ENCODE data around the gene LRFN3. TPM values are rescaled to one million over a fixed set of nuclear protein-coding genes. Genes with fewer than 3 reads are reported as not detected.

The LRFN3 gene
- total RNA-seq, 1 donor from 2014 or later = 14.4 TPM

- Histone ChIP-seq H3K4me3 (ENCODE audit: low read depth, low read length) (no peak overlapping the region), H3K27me3 (ENCODE audit: control insufficient read depth, insufficient read depth, low read length) (no peaks in the 10 kb centered on the region), H3K36me3 (ENCODE audit: control insufficient read depth, insufficient read depth, low read length) (no peaks in the 10 kb centered on the region)
- no peak for TF ChIP-seq CTCF (IDR thresholded peaks at IDR 0.05; ENCODE audit: insufficient read depth, low read length, poor library complexity, severe bottlenecking)
- DNase-seq (ENCODE audit: low read depth) = no peak
These were observed 31.7 kb upstream of the LRFN3 start for GRCh38 chr19:35904311-35905068.

- DNase-seq (ENCODE audit: low read depth) = no peak
- Histone ChIP-seq H3K36me3 (ENCODE audit: control insufficient read depth, insufficient read depth, low read length) (no peaks in the 10 kb centered on the region), H3K4me3 (ENCODE audit: low read depth, low read length) (no peak overlapping the region), H3K27me3 (ENCODE audit: control insufficient read depth, insufficient read depth, low read length) (no peaks in the 10 kb centered on the region)
- no peak for TF ChIP-seq CTCF (IDR thresholded peaks at IDR 0.05; ENCODE audit: insufficient read depth, low read length, poor library complexity, severe bottlenecking)
These were observed 30.9 kb upstream of the LRFN3 start for GRCh38 chr19:35905178-35905727.

- no peaks in the 10 kb centered on the region for H3K36me3 ChIP-seq (ENCODE audit: control insufficient read depth, insufficient read depth, low read length)
- H3K27me3 ChIP-seq (ENCODE audit: control insufficient read depth, insufficient read depth, low read length) = no peaks in the 10 kb centered on the region
- no peak for TF ChIP-seq CTCF (IDR thresholded peaks at IDR 0.05; ENCODE audit: insufficient read depth, low read length, poor library complexity, severe bottlenecking)
- no peak overlapping the region for H3K4me3 ChIP-seq (ENCODE audit: low read depth, low read length)
- no peak for DNase-seq (ENCODE audit: low read depth)
These were observed 28.8 kb upstream of the LRFN3 start for GRCh38 chr19:35907377-35907745.

GRCh38 chr19:35908010-35908441 lies 28.1 kb upstream of the LRFN3 start, which contains the start of gene TYROBP:
TYROBP (minus strand) TSS chr19:35908295; CDS start chr19:35908228, 67 bp downstream.
- no peak within 1 kb of the TSS for H3K4me3 ChIP-seq (ENCODE audit: low read depth, low read length)
- H3K36me3 ChIP-seq (ENCODE audit: control insufficient read depth, insufficient read depth, low read length) = no peaks in the 10 kb centered on the region
- TF ChIP-seq CTCF (IDR thresholded peaks at IDR 0.05; ENCODE audit: insufficient read depth, low read length, poor library complexity, severe bottlenecking) = no peak
- DNase-seq (ENCODE audit: low read depth) = no peak
- no peaks in the 10 kb centered on the region for H3K27me3 ChIP-seq (ENCODE audit: control insufficient read depth, insufficient read depth, low read length)

GRCh38 chr19:35908973-35909683 lies 27.0 kb upstream of the LRFN3 start:
- TF ChIP-seq CTCF (IDR thresholded peaks at IDR 0.05; ENCODE audit: insufficient read depth, low read length, poor library complexity, severe bottlenecking) = no peak
- Histone ChIP-seq H3K36me3 (ENCODE audit: control insufficient read depth, insufficient read depth, low read length) (no peaks in the 10 kb centered on the region), H3K27me3 (ENCODE audit: control insufficient read depth, insufficient read depth, low read length) (no peaks in the 10 kb centered on the region), H3K4me3 (ENCODE audit: low read depth, low read length) (no peak overlapping the region)
- no peak for DNase-seq (ENCODE audit: low read depth)
